Right renal pelvis (tissue), 4 donors: ENCODE measurements around the gene DPY30. TPM values are rescaled to one million over a fixed set of nuclear protein-coding genes. Genes with fewer than 3 reads are reported as not detected.

ENCODE experiments used
- DNase-seq, 4 donors: peaks; one replicate each; pipeline ENCODE4 v3.0.0-alpha.2; 2013; ENCODE audit warnings: low read depth in 4 of 4, low spot score in 3 of 4, missing footprints in 1 of 4
- polyA plus RNA-seq, 4 donors: library from polyadenylated mRNA; unstranded; fragments of 120-200 nt; gene quantifications; one replicate each; pipeline ENCODE4 v1.2.1, GENCODE V29; 2013; ENCODE audit not compliant: insufficient read length in 4 of 4

DPY30 gene
- polyA plus RNA-seq, 4 donors = 105 to 121 (median 119) TPM

DNA sequence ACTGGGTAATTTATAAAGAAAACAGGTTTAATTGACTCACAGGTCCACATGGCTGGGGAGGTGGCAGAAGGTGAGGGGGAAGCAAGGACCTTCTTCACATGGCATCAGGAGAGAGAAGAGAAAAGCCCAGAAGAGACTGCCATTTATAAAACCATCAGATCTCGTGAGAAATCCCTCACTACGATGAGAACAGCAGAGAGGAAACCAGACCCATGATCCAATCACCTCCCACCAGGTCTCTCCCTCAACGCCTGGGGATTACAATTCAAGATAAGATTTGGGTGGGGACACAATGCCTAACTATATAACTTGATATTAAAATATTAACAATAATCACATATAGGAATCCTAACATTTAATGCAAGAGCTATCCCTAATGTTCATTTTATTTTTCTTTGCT is 60.6 kb downstream of the DPY30 start:
- DNase-seq = no peak

DNA sequence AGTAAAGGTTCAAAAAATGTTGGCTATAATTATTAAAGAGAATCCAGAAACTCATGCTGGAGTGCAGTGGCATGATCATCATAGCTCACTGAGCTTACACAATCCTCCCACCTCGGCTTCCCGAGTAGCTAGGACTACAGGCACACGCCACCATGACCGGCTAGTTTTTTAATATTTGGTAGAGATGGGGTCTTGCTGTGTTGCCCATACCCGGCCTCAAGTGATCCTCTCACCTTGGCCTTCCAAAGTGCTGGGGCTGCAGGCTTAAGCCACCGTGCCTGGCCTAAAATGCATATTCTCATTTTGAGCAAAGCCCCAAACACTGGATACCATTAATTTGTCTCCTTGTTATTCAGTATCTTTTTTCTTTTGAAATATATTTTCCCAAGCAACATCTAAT is 61.2 kb downstream of the DPY30 start:
- no peak for DNase-seq

Other genes with a start within 250 kb of the DPY30 start
- 10 to 100 TPM; 37.4 to 47.8 (median 39.2) TPM for gene MEMO1, start 28.8 kb downstream of the DPY30 start, polyA plus RNA-seq
- 10 to 100 TPM; 28.2 to 37.7 (median 32.8) TPM for gene SPAST, start 23.8 kb upstream of the DPY30 start, polyA plus RNA-seq
- gene SLC30A6, start 126.1 kb upstream of the DPY30 start, polyA plus RNA-seq = 10 to 100 TPM; 26.0 to 35.7 (median 33.1) TPM
- 1 to 10 TPM in 1 of 4 donors, under 1 TPM in 3; 0.80 to 1.3 (median 0.89) TPM for gene NLRC4, start 225.1 kb upstream of the DPY30 start, polyA plus RNA-seq
- gene YIPF4, start 238.1 kb upstream of the DPY30 start, polyA plus RNA-seq = 10 to 100 TPM; 70.0 to 83.3 (median 75.8) TPM